GM12878 (cell line): Measurements from ENCODE around the gene KRCC1. TPM values are rescaled to one million over a fixed set of nuclear protein-coding genes. Genes with fewer than 3 reads are reported as not detected.
"Not testable (repeated sequence)": the region's sequence is repeated elsewhere in the genome, so short reads cannot be mapped to it uniquely, and the experiment has no call there.

ENCODE experiments used
- ATAC-seq: fragments of 200-7000 bp; cut with Tn5 transposase; 3 replicates; pipeline ENCODE4 v1.9.1; 2020; ENCODE audit warnings: mild to moderate bottlenecking, moderate library complexity
- BruUV-seq: library from RNA; stranded (reverse); fragments of 400-500 nt; replicated peaks from 2 replicates; lab custom pipeline; 2021; lab: Mats Ljungman, UMichigan
- CTCF ChIA-PET: fragments of 300-600 bp; sonication (Branson Sonifier 250); formaldehyde crosslinking; extraction: SDS; loops from one replicate; lab custom pipeline; 2021; ENCODE audit warnings: inconsistent platforms; lab: Yijun Ruan, JAX
- POLR2A ChIA-PET: fragments of 350-600 bp; formaldehyde crosslinking; extraction: SDS; loops from one replicate; lab custom pipeline; 2021; ENCODE audit warnings: inconsistent platforms; lab: Charles Lee
- RAD21 ChIA-PET: fragments of 300-600 bp; sonication (Branson Sonifier 250); formaldehyde crosslinking; loops from one replicate; lab custom pipeline; 2023; ENCODE audit warnings: antibody characterized with exemption; ENCODE audit not compliant: unreplicated experiment; lab: Charles Lee
- SMC1A ChIA-PET: fragments of 300-600 bp; sonication (Branson Sonifier 250); formaldehyde crosslinking; loops from one replicate; lab custom pipeline; 2023; ENCODE audit not compliant: unreplicated experiment, uncharacterized antibody; lab: Charles Lee
- DNase-seq: peaks from one replicate; pipeline ENCODE4 v3.0.0-alpha.2; 2011; ENCODE audit warnings: low read depth, low spot score
- FAIRE-seq: peaks from 3 replicates; lab custom pipeline; 2011; peaks lifted over from hg19 to GRCh38; lab: Jason Lieb, UNC
- H2AFZ ChIP-seq: 2 replicates; pipeline ENCODE4 v1.6.0; 2011; ENCODE audit warnings: low read depth, low read length, control low read depth; ENCODE audit not compliant: control insufficient read depth
- H3K27ac ChIP-seq: 2 replicates; pipeline ENCODE4 v1.5.1; 2011; ENCODE audit warnings: control low read depth; ENCODE audit not compliant: control insufficient read depth, insufficient read depth
- H3K27me3 ChIP-seq, 2 experiments: replicated peaks in 1 of 2; 2 replicates each; pipeline versions ENCODE4 v1.6.0 to v1.6.1; 2011; ENCODE audit warnings: low read length in 1 of 2; ENCODE audit not compliant: control insufficient read depth in 2 of 2, insufficient read depth in 2 of 2
- H3K36me3 ChIP-seq, 2 experiments: 2 replicates each; pipeline ENCODE4 v1.5.1; 2011; ENCODE audit warnings: low read length in 1 of 2; ENCODE audit not compliant: control insufficient read depth in 2 of 2, insufficient read depth in 2 of 2
- H3K4me1 ChIP-seq: 2 replicates; pipeline ENCODE4 v1.6.1; 2011; ENCODE audit warnings: mild to moderate bottlenecking, low read length, moderate library complexity, mixed read lengths; ENCODE audit not compliant: control insufficient read depth, insufficient read depth
- H3K4me2 ChIP-seq: 2 replicates; pipeline ENCODE4 v1.6.0; 2011; ENCODE audit warnings: control low read depth; ENCODE audit not compliant: control insufficient read depth, insufficient read depth
- H3K4me3 ChIP-seq: fragments of 200-600 bp; sonication (generic); 2 replicates; pipeline ENCODE4 v1.5.1; 2016
- H3K79me2 ChIP-seq: 2 replicates; pipeline ENCODE4 v1.6.0; 2011; ENCODE audit warnings: low read length; ENCODE audit not compliant: control insufficient read depth, insufficient read depth
- H3K9ac ChIP-seq: 2 replicates; pipeline ENCODE4 v1.8.0; 2011; ENCODE audit warnings: low read length, control low read depth, mixed read lengths; ENCODE audit not compliant: control insufficient read depth, insufficient read depth
- H3K9me3 ChIP-seq: replicated peaks from 3 replicates; pipeline ENCODE4 v1.5.1; 2011; ENCODE audit warnings: mild to moderate bottlenecking, low read length; ENCODE audit not compliant: control insufficient read depth, insufficient read depth
- H4K20me1 ChIP-seq: 2 replicates; pipeline ENCODE4 v1.6.0; 2011; ENCODE audit not compliant: control insufficient read depth, insufficient read depth
- E2F4 ChIP-seq: IDR thresholded peaks from 2 replicates; pipeline ENCODE4 v1.6.1; 2012; ENCODE audit warnings: low read depth, low read length, improper control_type of control experiment
- TARDBP ChIP-seq: IDR thresholded peaks from 2 replicates; pipeline ENCODE4 v1.6.1; 2016; ENCODE audit warnings: borderline replicate concordance
- TCF7 ChIP-seq: IDR thresholded peaks from 2 replicates; pipeline ENCODE4 v1.6.1; 2014; ENCODE audit warnings: antibody characterized with exemption, borderline replicate concordance
- ZBED1 ChIP-seq: IDR thresholded peaks from 2 replicates; pipeline ENCODE4 v1.6.1; 2016; ENCODE audit warnings: borderline replicate concordance
- WGBS: methylation state at CpG from one replicate; pipeline ENCODE4 v1.1.6; 2016; ENCODE audit warnings: low lambda C conversion rate; ENCODE audit not compliant: insufficient replicate concordance, insufficient coverage; ENCODE audit errors: missing lambda C conversion rate; 5-methylcytosine and 5-hydroxymethylcytosine counted together
- in situ Hi-C: fragments of 300-500 bp; cut with MboI; formaldehyde crosslinking; loops from 9 replicates; pipeline ENCODE4 v1.14.3; 2018; ENCODE audit warnings: mixed read lengths
- intact Hi-C: fragments of 100-400 bp; cut with micrococcal nuclease; formaldehyde crosslinking; loops from one replicate; pipeline ENCODE4 v1.14.2; 2022; ENCODE audit not compliant: unreplicated experiment
- polyA plus RNA-seq, 11 experiments: library from polyadenylated mRNA; depleted of rRNA in 4 of 11; unstranded in 6 of 11; stranded (reverse) in 5 of 11; fragments of >200 nt; fragmentation: Nextera tagmentation in 4 of 11; fragmentation: Illumina TruSeq in 1 of 11; extraction: Ambion mirVana in 4 of 11; extraction: Trizol in 1 of 11; gene quantifications; 1 replicate in 1 of 11; 2 replicates in 10 of 11; pipeline versions ENCODE4 v1.2.1 to v1.2.3, GENCODE V29; 2011 to 2016; ENCODE audit warnings: inconsistent platforms in 2 of 11, missing spikeins in 2 of 11, low read depth in 1 of 11
- total RNA-seq, 4 experiments: library from RNA; depleted of rRNA in 3 of 4; stranded (reverse); fragments of >200 nt in 3 of 4; fragmentation: Illumina TruSeq in 1 of 4; extraction: Trizol in 1 of 4; gene quantifications; 2 replicates each; pipeline versions ENCODE4 v1.2.1 to v1.2.3, GENCODE V29; 2013 to 2021

Gene KRCC1
- total and polyA plus RNA-seq, 10 of the 15 experiments (the other 5 are each of a cell fraction or from before 2014, with no cell fraction given) = 3.8 to 27.2 (median 12.5) TPM

- TF ChIP-seq TARDBP (no peak), ZBED1 (no peak)
Measured at GRCh38 chr2:88019985-88020384, 35.6 kb downstream of the KRCC1 start (continued).

- TF ChIP-seq TCF7 (no peak), E2F4 (no peak)
- Histone ChIP-seq H3K36me3 (no peaks in the 10 kb centered on the region), H3K9me3 (no peaks in the 10 kb centered on the region; the same call in 1 of the 3 replicates), H4K20me1 (no peaks in the 10 kb centered on the region), H3K4me2 (no peak overlapping the region), H3K27ac (no peak overlapping the region), H3K4me3 (no peak overlapping the region), H3K4me1 (no peaks in the 10 kb centered on the region), H2AFZ (no peak overlapping the region), H3K27me3 (peaks cover 0 to 1% of the 10 kb centered on the region in 2 experiments; a peak in 2 of 4 replicates), H3K9ac (no peak overlapping the region), H3K79me2 (no peaks in the 10 kb centered on the region)
- BruUV-seq = no TSS peak
- DNase-seq (no peak), ATAC-seq (no peak), FAIRE-seq (no peak)
- intact Hi-C loops = no loop called here
- in situ Hi-C loops = loop anchor here (25.0 kb wide), 1 partner anchor 532 kb away; no protein-coding TSS in a partner anchor
- WGBS = 92% methylated on average over 6 of the region's 6 CpGs
- ChIA-PET SMC1A (no interaction called here), RAD21 (no interaction called here), CTCF (no interaction called here), POLR2A (no interaction called here)
Measured at GRCh38 chr2:88018909-88019308, 36.7 kb downstream of the KRCC1 start.

- H3K4me3 ChIP-seq, BruUV-seq, SMC1A ChIA-PET, CTCF ChIA-PET, H3K27ac ChIP-seq, DNase-seq, H4K20me1 ChIP-seq, H3K4me2 ChIP-seq, H3K4me1 ChIP-seq, H2AFZ ChIP-seq, RAD21 ChIA-PET, FAIRE-seq, H3K9ac ChIP-seq, intact Hi-C loops, H3K79me2 ChIP-seq, POLR2A ChIA-PET, H3K27me3 ChIP-seq, H3K36me3 ChIP-seq, ATAC-seq, H3K9me3 ChIP-seq: not testable (repeated sequence)
- in situ Hi-C loops = loop anchor here (25.0 kb wide), 1 partner anchor 531 kb away; no protein-coding TSS in a partner anchor
- 81% methylated on average over 11 of the region's 11 CpGs for WGBS
Measured at GRCh38 chr2:88018077-88018805, 37.3 kb downstream of the KRCC1 start.

- H3K9ac ChIP-seq, H3K27ac ChIP-seq, H3K9me3 ChIP-seq, H3K36me3 ChIP-seq, ATAC-seq, DNase-seq, H3K4me2 ChIP-seq, SMC1A ChIA-PET, H3K4me3 ChIP-seq, H3K4me1 ChIP-seq, H2AFZ ChIP-seq, H3K27me3 ChIP-seq, H4K20me1 ChIP-seq, intact Hi-C loops, FAIRE-seq, RAD21 ChIA-PET, H3K79me2 ChIP-seq, CTCF ChIA-PET, BruUV-seq, POLR2A ChIA-PET: not testable (repeated sequence)
- in situ Hi-C loops = loop anchor here (25.0 kb wide), 1 partner anchor 530 kb away; no protein-coding TSS in a partner anchor
- 39% methylated on average over 2 of the region's 2 CpGs for WGBS
Measured at GRCh38 chr2:88017780-88018038, 37.9 kb downstream of the KRCC1 start.
